CMK (cell line): ENCODE data around the gene SHISAL1.
"Not testable (repeated sequence)": the region's sequence is repeated elsewhere in the genome, so short reads cannot be mapped to it uniquely, and the experiment has no call there.

ENCODE experiments used
- DNase-seq: peaks from one replicate; pipeline ENCODE4 v3.0.0-alpha.2; 2010; ENCODE audit warnings: low read depth

SHISAL1 gene

DNA sequence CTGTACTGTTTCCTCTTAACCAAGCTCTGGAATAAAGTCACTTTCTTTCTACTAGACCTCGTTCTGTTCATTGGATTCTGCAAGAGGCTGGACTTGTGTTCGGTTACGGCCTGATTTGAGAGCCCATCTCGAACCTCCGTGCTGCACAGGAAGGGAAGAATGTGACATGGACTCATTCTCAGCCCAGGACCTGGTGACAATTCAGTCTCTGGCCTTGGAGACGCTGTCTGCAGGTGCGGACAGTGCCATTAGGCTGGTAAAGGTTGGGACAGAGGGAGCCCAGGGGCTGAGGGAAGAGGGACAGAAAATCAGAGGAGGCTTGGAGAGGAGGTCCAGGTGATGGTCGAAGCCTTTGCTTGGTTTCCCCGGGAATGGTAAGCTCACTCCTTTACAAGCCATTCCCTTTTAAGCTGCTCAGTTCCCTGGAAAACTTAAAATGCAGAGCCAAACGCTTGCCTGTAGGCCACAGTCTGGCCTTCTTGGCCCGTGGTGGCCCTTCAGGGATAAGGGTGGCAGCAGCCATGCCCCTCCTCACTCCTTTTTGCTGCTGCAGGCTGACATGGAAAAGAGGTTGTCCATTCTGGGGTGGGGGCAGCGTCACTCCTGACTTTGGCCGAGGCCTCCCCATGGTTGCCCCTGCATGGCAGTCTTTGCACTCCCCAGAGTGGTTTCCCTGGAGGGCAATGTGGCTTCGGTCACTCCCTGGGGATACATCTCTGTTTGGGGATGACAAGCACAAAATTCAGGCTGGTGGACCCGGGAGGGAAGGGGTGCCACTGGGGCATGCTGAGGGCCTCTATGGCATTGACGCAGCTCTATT lies 52.3 kb downstream of the SHISAL1 start:
- DNase-seq = no peak

DNA sequence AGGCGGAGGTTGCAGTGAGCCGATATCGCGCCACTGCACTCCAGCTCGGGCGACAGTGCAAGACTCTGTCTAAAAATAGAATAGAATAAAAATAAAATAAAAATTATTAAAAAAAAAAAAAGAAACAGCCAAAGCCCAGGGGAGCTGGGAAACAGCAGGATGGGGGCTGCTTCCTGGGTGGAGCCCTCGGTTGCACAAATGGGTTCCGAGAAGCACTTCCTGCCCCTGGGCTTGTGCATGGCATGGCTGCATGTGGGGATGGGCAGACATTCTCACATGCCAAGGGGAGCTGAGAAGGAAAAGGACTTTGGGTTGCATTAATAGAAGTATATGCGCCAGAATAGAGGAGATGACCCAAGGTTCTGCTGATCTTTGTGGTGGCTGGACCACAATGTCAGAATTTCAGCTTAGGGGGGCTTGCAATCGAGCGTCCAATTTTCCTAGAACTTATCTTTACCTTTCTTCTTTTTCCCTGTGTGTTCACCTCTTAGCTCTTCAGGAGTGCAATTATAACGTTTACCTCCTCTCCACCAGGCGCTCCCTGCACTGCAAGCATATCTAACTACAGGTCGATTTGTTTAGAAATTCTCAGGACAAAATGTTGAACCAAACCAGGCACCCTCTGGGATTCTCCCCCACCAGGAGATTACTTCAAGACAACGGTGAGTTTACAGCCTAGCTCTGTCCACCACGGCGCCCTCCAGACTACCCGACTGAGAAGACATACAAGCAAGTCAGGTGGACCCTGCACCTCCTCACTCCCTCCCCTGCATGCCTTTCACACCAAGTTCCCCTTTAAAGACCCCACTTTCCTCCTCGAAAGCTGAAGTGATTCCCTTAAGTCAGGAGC lies 53.2 kb downstream of the SHISAL1 start:
- no peak for DNase-seq

DNA sequence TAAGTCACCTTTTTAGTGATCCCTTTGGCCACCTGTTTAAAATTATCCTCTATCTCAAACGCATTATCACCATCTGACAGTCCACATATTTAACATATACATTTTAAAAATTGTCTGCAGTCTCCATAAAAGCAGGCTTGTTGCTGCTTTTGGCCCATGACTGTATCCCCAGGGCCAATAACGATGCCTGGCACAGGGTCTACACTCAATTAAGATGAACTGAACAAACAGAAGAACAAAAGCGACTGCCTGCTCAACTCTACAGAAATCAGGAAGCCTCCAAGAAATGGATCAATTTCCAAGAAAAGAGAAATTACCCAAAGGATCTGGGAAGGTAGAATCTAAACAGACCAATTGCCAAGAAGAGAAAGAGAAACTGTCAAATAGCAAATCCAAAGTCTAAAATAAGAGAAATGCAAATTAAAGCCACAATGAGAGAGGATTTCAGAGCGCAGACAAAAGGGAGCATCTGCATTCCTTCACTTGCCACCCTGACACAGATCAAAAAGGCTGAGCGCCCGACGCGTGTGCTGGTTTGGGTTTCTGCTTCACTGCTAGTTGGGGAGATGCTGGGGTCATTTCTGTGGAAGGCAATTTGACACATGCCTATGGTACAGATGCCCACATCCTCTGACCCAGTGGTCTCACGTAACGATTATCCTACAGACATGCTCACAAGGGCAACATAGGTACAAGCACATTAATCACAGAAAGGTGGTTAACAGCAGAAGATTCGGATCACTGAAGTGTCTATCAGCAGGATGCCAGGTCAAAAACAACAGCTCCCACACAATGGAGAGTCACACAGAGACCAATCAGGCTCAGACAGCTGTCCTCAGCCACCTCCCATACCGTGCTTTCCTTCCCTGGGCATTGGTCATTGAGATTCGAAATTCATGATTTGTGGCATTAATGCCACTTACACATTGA lies 55.9 kb downstream of the SHISAL1 start:
- DNase-seq = no peak

DNA sequence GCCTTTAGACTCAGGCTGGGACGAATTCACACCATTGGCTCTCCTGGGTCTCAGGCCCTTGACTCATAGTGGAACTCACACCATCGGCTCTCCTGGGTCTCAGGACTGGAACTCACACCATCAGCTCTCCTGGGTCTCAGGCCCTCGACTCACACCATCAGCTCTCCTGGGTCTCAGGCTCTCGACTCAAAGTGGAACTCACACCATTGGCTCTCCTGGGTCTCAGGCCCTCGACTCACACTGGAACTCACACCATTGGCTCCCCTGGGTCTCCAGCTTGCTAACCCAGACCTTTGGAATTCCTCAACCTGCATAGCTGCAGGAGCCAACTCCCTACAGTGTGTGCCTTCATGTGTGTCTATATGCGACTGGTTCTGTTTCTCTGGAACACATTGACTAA lies 56.7 kb downstream of the SHISAL1 start:
- no peak for DNase-seq

DNA sequence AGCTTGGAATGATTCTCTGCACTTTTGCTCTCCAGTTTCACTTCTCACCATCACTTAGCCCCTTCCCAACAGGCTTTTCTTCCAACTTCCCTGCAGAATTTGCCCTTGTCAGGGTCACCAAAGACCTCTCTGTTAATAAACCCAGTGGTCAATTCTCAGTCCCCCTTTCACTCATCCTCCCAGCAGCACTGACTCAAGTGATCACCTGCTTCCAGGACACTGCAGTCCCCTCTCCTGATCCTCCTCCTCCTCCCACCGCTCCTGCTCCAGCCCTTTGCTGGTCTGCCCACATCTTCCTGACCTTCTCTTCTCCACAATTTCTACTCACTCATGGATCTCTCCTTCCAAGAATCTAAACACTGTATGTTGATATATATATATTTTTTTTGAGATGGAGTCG lies 57.9 kb downstream of the SHISAL1 start:
- DNase-seq = no peak

DNA sequence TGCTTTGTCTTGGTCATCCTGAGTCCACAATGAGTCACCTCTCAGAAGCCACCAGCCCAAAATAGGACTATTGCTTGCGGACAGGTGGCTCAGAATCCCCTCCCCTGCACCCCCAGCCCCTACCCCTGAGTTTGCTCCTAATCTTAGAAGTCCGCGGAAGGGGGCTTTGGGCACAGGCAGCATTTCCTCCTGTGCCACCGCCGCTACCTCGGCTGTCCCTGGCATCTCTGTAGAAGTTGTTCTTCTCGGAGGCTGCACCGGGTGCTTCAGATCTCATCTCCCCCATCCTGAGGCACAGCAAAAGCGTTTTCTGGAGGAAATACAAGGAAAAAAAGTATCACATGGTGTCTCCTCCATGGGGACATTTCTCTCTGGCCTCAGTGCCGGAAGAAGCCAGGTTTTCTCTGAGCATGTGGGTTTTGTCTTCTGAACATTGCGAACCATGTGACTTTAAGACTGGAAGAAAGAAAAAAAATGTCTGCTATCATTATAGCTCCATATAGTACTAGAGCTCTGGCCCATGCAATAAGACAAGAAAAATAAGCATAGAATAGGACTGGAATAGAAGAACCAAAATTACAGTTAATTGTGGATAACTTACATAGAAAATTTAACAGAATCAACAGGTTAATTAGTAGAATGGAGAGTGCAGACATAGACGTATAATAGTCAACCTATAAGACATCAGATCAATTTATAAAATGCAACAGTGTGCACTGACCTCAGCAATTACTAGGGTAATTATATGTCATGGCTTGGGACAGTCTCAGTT lies 63.2 kb downstream of the SHISAL1 start:
- DNase-seq = no peak

DNA sequence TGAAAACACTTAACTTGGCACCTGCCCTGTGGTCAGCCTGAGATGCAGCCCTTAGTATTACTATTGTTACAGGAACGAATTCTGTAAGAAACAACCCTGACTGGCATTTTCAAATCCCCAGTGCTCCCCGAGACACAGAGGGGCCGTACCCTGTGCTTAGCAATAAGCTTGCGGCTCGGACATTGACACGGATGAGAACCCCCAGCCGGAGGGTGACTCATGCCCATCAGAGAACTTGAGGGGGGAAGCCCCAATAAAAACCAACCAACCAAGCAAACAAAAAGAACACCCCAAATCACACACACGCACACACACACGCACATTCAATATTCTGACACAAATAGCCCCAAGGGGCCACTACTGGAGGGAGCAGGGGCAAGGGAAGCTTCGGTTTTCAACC lies 63.8 kb downstream of the SHISAL1 start:
- no peak for DNase-seq

DNA sequence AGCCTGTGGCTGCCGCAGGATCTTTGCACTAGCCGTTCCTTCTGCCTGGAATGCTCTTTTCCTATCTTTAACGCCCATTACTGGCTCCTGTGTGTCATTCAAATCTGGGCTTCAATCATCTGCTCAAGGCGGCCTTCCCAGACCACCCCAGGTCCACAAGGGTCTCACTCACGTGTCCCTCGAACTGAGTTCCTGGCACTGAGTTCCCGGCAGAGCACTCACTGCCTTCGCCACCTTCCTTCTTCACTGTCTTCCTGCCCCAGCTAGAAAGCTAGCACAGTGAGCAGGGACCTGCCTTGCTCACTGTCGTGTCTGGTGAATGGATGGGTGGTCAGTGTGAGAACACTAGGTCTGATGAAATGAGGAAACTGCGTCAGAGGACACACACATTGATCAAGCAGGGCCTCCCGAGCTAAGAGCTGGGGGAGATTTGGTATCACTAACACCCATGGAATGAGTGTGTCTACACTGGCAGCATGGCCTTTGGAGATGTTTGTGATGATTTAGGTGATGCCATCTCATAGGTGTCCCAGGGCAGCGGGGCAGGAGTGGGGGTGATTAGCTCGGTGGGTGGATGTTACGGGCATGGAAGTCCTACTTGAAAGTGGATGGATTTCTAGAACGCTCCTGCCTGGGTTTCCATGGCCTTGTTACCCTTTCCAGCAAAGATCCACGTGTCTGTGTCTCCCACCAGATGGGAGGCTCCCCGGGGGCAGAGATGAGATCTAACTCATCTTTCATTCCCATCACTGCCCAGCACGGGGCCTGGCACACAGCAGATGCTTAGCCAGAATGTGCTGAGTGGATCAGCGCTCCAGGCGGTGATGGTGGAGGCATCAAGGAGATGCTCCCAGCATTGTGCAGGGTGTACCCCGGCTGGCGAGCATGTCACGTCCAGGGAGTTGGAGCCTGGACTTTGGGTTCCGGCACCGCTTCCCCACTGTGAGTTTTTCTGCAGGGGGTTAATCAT lies 64.5 kb downstream of the SHISAL1 start:
- no peak for DNase-seq

DNA sequence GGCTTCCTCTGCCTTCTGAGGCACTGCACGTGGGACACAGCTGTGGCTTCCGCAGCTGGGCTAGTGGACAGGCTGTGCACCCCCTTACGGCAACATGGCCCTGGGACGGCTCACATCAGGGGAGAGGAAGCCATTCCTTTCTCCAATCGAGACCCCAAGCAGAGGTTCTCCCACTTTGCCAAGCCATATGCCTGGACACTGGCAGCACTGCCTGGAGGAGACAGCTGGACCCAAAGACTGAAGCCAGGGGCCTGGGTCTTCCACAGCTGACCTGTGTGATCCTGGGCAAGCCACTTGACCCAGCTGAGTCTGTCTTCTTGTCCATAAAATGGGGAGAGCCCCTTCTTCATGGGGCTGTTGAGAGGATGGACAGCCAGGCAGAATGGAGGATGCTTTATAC lies 65.4 kb downstream of the SHISAL1 start:
- DNase-seq = no peak

DNA sequence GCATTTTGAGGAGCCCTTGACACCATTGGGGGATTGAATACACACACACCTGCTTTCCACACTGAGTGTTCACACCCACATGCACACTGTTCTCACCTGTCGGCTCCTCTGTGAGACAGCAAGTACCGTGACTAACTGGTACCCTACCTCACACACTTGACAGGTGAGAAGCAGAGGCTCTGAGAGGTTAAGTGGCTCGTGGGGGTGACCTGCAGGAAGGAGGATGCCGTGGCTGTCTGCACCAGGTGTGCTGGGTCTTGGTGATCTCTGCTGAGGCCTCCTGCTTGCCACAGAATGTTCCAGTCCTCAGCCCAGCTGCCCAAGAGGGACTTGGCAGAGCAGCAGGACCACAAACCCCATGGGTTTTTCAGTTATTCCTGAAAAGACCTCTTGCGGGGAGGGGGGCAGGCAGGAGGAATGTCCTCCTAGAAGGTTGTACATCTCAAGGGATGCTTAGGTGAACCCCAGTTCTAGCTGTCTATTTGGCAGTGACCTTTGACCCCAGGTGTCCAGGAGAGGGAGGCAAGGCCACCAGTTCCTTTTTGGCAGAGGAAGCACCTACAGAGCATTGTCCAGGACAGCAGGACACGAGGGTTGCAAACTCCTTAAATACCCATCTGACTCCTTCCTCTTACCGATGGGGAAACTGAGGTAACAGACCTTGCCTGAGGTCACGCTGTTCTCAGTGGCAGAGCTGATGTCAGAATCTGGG lies 66.0 kb downstream of the SHISAL1 start:
- no peak for DNase-seq

DNA sequence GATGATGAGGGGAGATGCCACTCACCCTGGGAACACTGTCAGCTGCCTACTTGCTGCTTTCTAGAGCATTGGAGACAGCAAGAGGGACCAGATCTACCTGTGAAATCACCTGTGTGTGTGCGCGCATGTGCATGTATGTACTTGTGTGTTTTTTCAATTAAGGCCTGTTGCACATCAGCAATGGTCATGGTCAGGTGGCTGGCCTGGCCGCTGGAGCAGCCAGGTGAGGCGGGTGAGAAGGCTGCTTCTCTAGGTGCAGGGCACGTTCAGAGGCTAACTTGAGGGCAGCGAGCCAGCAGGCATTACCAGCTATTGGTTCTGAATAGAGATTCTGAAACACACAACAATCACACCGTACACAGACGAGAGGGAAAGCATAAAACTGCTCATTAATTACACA lies 66.9 kb downstream of the SHISAL1 start:
- no peak for DNase-seq

DNA sequence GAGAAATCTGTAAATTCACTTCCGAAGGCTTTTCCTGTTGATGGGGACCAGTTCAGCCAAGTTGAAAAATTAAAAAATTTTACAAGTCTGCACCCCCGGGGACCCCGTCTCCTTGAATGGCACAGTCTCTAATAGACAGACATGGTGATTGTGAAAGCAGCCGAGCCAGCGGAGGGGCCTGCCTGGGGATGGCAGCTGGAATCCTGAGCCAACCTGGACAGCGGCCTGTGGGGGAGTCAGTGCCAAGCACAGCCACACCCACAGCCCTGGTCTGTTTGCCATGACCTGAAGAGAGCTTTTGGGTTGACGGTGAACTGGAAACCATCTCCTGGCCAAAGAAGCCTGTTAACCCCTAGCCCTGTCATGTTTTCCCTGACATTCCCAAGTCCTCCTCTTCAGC lies 67.3 kb downstream of the SHISAL1 start:
- DNase-seq = no peak

DNA sequence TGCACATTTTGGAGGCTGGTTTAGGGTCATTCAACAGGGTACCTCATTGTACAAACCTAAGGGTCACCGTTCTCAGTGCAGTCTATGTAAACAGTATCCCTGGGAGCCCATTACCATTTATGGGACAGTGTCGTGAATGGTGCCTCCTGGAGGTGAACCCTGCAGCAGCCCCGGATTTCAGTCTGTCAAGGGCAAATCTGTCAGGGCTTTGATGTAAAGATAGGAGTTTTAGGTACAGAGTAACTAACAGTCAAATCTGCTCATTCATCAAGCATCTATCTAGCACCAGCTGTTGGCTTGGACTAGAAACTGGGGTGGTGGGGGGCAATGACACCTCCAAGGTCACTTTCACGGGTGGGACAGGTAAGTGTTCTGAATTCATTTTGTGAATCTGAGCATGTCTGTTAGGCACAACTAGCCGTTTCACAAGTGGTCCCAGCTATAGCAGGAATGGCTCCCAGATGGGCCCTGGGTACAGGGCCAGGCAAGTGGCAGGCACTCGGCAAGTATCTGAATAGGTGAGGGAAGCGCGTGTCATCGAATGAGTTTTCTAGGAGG lies 68.4 kb downstream of the SHISAL1 start:
- no peak for DNase-seq

DNA sequence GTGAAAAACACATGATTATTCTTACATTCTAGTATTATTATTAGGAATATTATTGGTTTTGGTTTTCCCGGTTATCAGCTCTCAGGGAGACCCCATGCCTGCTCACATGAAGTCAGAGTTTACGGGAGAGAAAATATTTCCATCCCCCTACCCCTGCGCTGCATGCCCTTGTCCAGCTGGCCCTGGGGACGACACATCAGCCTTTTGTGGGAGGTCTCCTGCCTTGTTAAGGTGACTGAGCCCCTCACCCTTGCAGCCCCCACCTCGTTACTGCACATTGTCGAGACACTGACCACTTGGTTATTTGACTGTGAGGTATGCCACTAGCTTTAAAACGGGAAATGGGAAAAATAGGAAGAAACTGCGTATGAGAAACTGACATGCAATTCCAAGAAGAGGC lies 69.0 kb downstream of the SHISAL1 start:
- no peak for DNase-seq

DNA sequence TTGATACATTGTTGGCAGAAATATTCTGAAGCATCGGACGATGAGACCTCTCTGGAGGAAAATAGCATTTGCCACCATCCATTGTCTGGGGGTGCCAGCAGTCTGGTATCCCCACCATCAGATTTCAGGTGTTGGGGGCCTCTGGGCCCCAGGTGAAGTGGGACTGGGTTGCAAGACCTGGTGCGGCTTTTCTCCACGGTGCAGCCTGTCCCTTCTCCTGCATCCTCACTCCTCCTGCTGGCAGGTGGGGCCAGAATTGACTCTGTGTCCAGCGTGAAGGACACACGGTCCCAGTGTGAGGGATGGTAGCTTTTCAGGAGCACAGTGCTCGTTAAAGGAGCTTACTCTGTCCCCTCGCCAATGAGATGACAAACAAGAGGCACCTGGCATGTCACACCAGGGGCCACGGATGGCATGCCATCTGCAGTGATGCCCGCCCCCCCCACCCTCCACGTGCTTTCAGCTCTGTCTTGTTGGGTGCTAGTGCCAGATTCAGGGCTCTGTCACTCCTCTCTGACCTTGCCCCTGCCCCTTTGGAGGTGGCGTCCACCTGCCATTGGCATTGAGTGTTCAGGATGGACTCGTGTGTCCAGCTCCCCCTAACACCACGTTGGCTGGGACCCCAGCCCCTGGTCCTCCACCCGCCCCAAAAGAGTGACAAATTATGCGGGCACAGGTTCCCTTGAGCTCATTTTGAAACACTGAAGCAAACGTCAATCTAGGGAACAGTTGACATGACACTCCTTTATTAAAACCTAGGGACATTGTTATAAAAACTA lies 69.6 kb downstream of the SHISAL1 start:
- DNase-seq = no peak

DNA sequence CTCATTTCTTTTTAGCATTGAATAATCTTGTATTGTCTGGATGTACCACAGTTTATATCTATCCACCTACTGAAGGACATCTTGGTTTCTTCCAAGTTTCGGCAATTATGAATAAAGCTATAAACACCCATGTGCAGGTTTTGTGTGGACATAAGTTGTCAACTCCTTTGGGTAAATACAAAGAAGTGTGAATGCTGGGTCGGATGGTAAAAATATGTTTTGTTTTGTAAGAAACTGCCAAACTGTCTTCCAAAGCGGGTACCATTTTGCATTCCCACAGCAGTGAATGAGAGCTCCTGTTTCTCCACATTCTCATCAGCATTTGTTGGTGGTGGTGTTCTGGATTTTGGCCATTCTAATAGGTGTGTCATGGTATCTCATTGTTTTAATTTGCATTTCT lies 71.6 kb downstream of the SHISAL1 start:
- DNase-seq = not testable (repeated sequence)

DNA sequence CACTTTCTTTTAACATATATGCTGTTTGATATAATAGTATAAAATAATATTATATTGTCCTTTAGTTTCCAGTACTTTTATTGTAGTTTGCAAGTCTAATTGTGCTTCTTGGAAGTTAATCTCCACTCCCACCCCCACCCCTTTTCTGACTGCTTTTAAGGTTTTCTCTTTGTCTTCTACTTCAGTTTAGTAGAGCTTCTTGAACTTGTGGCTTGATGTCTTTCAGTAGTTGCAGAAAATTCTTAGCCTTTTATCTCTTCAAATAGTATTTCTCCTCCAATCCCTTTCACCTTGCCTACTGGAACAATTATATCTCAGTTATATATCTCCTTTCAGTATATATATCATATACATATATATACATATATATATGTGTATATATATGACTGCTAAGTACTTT lies 75.5 kb downstream of the SHISAL1 start:
- no peak for DNase-seq

DNA sequence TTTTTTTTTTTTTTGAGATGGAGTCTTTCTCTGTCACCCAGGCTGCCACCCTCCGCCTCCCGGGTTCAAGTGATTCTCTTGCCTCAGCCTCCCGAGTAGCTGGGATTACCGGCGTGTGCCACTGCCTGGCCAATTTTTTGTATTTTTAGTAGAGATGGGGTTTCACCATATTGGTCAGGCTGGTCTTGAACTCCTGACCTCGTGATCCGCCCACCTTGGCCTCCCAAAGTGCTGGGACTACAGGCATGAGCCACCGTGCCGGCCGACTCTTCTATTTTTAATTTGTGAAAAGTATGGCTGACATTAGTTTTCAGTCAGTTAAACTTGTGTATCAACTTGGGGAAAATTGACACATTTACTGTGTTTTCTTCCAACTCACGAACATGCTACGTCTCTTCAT lies 78.4 kb downstream of the SHISAL1 start:
- DNase-seq = not testable (repeated sequence)

DNA sequence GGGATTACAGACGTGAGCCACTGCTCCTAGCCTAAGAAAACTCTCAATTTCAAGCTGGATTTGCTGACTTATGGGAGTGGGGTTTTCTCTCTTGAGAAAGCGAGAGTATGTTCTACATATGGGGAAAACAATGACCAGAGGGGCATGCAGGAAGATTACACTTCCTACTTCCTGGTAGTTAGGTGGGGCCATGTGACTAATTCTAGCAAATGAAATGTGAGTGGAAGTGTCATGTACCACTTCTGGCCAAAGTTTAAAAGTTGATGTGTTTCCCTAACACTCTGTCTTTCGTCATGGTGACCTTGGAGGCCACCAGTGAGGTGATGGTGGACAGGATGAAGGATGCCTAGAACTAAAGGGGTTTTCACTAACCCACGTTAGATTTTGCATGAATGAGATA lies 81.5 kb downstream of the SHISAL1 start:
- no peak for DNase-seq
